ENCODE measurements around the gene COMMD4. TPM values are rescaled to one million over a fixed set of nuclear protein-coding genes. Genes with fewer than 3 reads are reported as not detected.
A peak's percentile ranks its signal among the peaks of the same experiment; 100 is the strongest.

COMMD4 gene
- total and polyA plus RNA-seq, 2 of the 8 experiments (the other 6 are each of a cell fraction or from before 2014, with no cell fraction given) = 131 to 236 TPM

DNA sequence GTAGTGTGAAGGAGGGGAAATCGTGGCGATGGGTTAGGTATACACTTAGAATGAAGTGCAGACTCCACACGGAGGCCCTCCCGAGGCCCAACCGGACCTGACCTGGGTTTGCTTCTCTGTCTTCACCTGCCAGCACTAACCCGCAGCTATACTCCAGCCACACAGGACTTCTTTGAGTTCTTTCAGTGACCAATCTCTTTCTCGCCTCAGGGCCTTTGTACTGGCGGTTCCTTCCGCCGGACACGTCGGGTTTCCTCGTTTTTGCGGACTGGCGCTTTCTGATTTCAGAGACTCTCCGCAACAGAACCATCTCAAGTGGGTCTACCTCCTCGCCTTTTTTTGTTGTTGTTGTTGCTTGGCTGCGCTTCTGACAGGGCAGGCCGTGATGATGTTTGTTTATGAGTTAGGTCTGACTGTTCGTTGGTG lies 10.9 kb downstream of the COMMD4 start, which contains the start of gene NEIL1:
Gene NEIL1 (plus strand): TSS at position 244 of the 426 bp plus-strand sequence. CDS start 1,867 bp downstream, outside the sequence.
- POLR2A ChIA-PET (ENCODE audit: partially characterized antibody) = interaction anchor here (1.3 to 8.2 kb wide), 6 partner anchors 9 to 87 kb away, joined by 3 to 69 read pairs (median 8); partner anchors contain the start of genes COMMD4 and MAN2C1
- no peak within 1 kb of the TSS; the same call in 1 of the 2 replicates for H2BK5ac ChIP-seq (ENCODE audit: low read depth, low read length)
- 14% methylated on average over 20 of the region's 20 CpGs; no CpG with 5 or more reads in 1 of the 2 experiments for WGBS, 2 experiments (ENCODE audit: extremely low coverage in 1 of 2, insufficient coverage in 1 of 2, insufficient read length in 1 of 2, insufficient replicate concordance in 2 of 2, low coverage in 1 of 2, low lambda C conversion rate in 2 of 2, missing lambda C conversion rate in 1 of 2)

More for the DNA sequence above, 10.9 kb downstream of the COMMD4 start, which contains the start of gene NEIL1:
- Histone ChIP-seq H2AFZ (ENCODE audit: low read length) (peak within 1 kb of the TSS; percentile 69), H3K79me2 (ENCODE audit: control insufficient read depth in 1 of 2, insufficient read depth in 2 of 2, low read length in 2 of 2) (no peaks in the 10 kb centered on the region), H2BK120ac (replicated peaks; ENCODE audit: low read depth, low read length) (no peak within 1 kb of the TSS), H3K36me3 (ENCODE audit: control insufficient read depth in 2 of 4, insufficient read depth in 4 of 4, low read length in 3 of 4) (no peaks in the 10 kb centered on the region), H2BK15ac (ENCODE audit: low read length) (no peak within 1 kb of the TSS; the same call in 1 of the 2 replicates), H3K4me1 (replicated peaks in 1 of 4; ENCODE audit: control insufficient read depth in 3 of 4, insufficient read depth in 4 of 4, low read length in 3 of 4) (peaks cover 0 to 9% (median 5%) of the 10 kb centered on the region in 4 experiments; a peak in 4 of 7 replicates), H3K56ac (replicated peaks; ENCODE audit: insufficient read length, low read depth, low read length) (peak within 1 kb of the TSS; percentile 46), H3K4me3 (ENCODE audit: extremely low read depth in 1 of 4, insufficient read depth in 2 of 4, low read depth in 3 of 4, low read length in 4 of 4) (peak within 1 kb of the TSS; percentile 63 to 87 (median 76)), H3K14ac (ENCODE audit: insufficient read length) (no peak within 1 kb of the TSS), H4K20me1 (replicated peaks in 1 of 2; ENCODE audit: control insufficient read depth in 1 of 2, insufficient read depth in 2 of 2, low read length in 2 of 2) (peaks cover 0 to 4% of the 10 kb centered on the region in 2 experiments), H3K27ac (ENCODE audit: low read depth, low read length) (no peak within 1 kb of the TSS), H3K27me3 (replicated peaks in 1 of 4; ENCODE audit: control insufficient read depth in 3 of 4, extremely low read depth in 1 of 4, insufficient read depth in 3 of 4, low read length in 3 of 4) (peaks cover 0 to 31% (median 16%) of the 10 kb centered on the region in 4 experiments; a peak in 5 of 7 replicates), H4K91ac (replicated peaks; ENCODE audit: insufficient read length, low read length) (peak within 1 kb of the TSS; percentile 65), H3K23ac (ENCODE audit: insufficient read length) (no peak within 1 kb of the TSS), H2AK5ac (ENCODE audit: low read depth, low read length) (no peak within 1 kb of the TSS), H3K18ac (ENCODE audit: extremely low read depth, low read length) (peak within 1 kb of the TSS; percentile 87), H3K4ac (replicated peaks; ENCODE audit: insufficient read length, low read depth, low read length) (peak within 1 kb of the TSS; percentile 85), H3K9ac (replicated peaks in 1 of 4; ENCODE audit: extremely low read depth in 1 of 4, low read depth in 3 of 4, low read length in 3 of 4) (peak within 1 kb of the TSS in 3 of 4 experiments; percentile 26 to 65 (median 56); a peak in 6 of 7 replicates), H3K4me2 (ENCODE audit: insufficient read depth in 1 of 2, low read depth in 2 of 2, low read length in 2 of 2) (peak within 1 kb of the TSS; percentile 84 to 85), H4K8ac (ENCODE audit: extremely low read depth, insufficient read depth, low read length) (no peak within 1 kb of the TSS; the same call in 1 of the 2 replicates), H2BK20ac (ENCODE audit: low read length) (no peak within 1 kb of the TSS), H3K23me2 (ENCODE audit: low read depth, low read length) (peaks cover 17% of the 10 kb centered on the region), H3K79me1 (ENCODE audit: low read depth, low read length) (no peaks in the 10 kb centered on the region), H4K5ac (ENCODE audit: insufficient read length, low read depth, low read length) (no peak within 1 kb of the TSS), H2BK12ac (ENCODE audit: low read depth, low read length) (peak within 1 kb of the TSS; percentile 39; the same call in 1 of the 2 replicates), H3K9me3 (ENCODE audit: insufficient read depth in 2 of 2, low read depth in 1 of 2, low read length in 1 of 2) (no peaks in the 10 kb centered on the region)
- CTCF ChIA-PET (ENCODE audit: partially characterized antibody) = interaction anchor here (1.0 to 1.6 kb wide), 3 partner anchors 10 to 38 kb away, joined by 3 to 6 read pairs (median 5); partner anchors contain the start of gene MAN2C1
- no peak for TF ChIP-seq CHD2 (IDR thresholded peaks at IDR 0.05; ENCODE audit: low read length)
- TF ChIP-seq RXRA (IDR thresholded peaks at IDR 0.05; ENCODE audit: insufficient read depth, low read depth, low read length) = no peak
- TF ChIP-seq EGR1 (IDR thresholded peaks at IDR 0.05; ENCODE audit: borderline replicate concordance, low read depth, low read length) = no peak
- no peak for TF ChIP-seq RFX5 (IDR thresholded peaks at IDR 0.05; ENCODE audit: borderline replicate concordance, low read depth, low read length)
- TF ChIP-seq TAF1 (IDR thresholded peaks at IDR 0.05; ENCODE audit: low read depth, low read length) = peak; percentile 21; the same call in 1 of the 2 replicates
- no peak for TF ChIP-seq SP4 (IDR thresholded peaks at IDR 0.05; ENCODE audit: low read length)
- peak; percentile 65; the same call in 1 of the 2 replicates for TF ChIP-seq KDM1A (IDR thresholded peaks at IDR 0.05; ENCODE audit: borderline replicate concordance, low read length)
- TF ChIP-seq, protein P1, sequence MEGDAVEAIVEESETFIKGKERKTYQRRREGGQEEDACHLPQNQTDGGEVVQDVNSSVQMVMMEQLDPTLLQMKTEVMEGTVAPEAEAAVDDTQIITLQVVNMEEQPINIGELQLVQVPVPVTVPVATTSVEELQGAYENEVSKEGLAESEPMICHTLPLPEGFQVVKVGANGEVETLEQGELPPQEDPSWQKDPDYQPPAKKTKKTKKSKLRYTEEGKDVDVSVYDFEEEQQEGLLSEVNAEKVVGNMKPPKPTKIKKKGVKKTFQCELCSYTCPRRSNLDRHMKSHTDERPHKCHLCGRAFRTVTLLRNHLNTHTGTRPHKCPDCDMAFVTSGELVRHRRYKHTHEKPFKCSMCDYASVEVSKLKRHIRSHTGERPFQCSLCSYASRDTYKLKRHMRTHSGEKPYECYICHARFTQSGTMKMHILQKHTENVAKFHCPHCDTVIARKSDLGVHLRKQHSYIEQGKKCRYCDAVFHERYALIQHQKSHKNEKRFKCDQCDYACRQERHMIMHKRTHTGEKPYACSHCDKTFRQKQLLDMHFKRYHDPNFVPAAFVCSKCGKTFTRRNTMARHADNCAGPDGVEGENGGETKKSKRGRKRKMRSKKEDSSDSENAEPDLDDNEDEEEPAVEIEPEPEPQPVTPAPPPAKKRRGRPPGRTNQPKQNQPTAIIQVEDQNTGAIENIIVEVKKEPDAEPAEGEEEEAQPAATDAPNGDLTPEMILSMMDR (IDR thresholded peaks at IDR 0.05; ENCODE audit: control extremely low read depth in 1 of 3, insufficient read depth in 1 of 3, low read depth in 1 of 3, low read length in 3 of 3) = no peak
- no peak for TF ChIP-seq KDM5A (IDR thresholded peaks at IDR 0.05; ENCODE audit: low read length)
- TF ChIP-seq HDAC2 (IDR thresholded peaks at IDR 0.05; ENCODE audit: borderline replicate concordance in 1 of 2, low read depth in 2 of 2, low read length in 2 of 2) = no peak; a peak in 1 of 4 replicates
- FAIRE-seq = no peak
- DNase-seq (ENCODE audit: low read depth in 1 of 2, low spot score in 2 of 2) = no peak
